H9 (cell line): Measurements from ENCODE around the gene ROBO2. TPM values are rescaled to one million over a fixed set of nuclear protein-coding genes. Genes with fewer than 3 reads are reported as not detected.

ENCODE experiments used
- DNase-seq: peaks from one replicate; pipeline ENCODE4 v3.0.0-alpha.2; 2017
- H2AFZ ChIP-seq: one replicate; pipeline ENCODE4 v1.6.1; 2013; ENCODE audit warnings: mild to moderate bottlenecking, low read length, control low read depth, moderate library complexity
- H2AK5ac ChIP-seq: 2 replicates; pipeline ENCODE4 v1.6.1; 2013; ENCODE audit warnings: low read length, control low read depth, mixed read lengths; ENCODE audit not compliant: insufficient read length
- H2BK120ac ChIP-seq: one replicate; pipeline ENCODE4 v1.6.1; 2013; ENCODE audit warnings: low read depth, mild to moderate bottlenecking, low read length, control low read depth, inconsistent platforms; ENCODE audit not compliant: poor library complexity, severe bottlenecking
- H2BK12ac ChIP-seq: 2 replicates; pipeline ENCODE4 v1.6.1; 2013; ENCODE audit warnings: low read length, control low read depth, mixed read lengths, low read depth; ENCODE audit not compliant: insufficient read length
- H2BK15ac ChIP-seq: 2 replicates; pipeline ENCODE4 v1.6.1; 2013; ENCODE audit warnings: low read depth, low read length, control low read depth
- H2BK20ac ChIP-seq: one replicate; pipeline ENCODE4 v1.6.1; 2013; ENCODE audit warnings: low read depth, mild to moderate bottlenecking, low read length, control low read depth, inconsistent platforms; ENCODE audit not compliant: poor library complexity, severe bottlenecking
- H2BK5ac ChIP-seq: 2 replicates; pipeline ENCODE4 v1.6.1; 2013; ENCODE audit warnings: low read length, control low read depth, mixed read lengths; ENCODE audit not compliant: insufficient read length
- H3K14ac ChIP-seq: 2 replicates; pipeline ENCODE4 v1.6.1; 2013; ENCODE audit warnings: low read length, control low read depth; ENCODE audit not compliant: insufficient read depth
- H3K18ac ChIP-seq: 2 replicates; pipeline ENCODE4 v1.6.1; 2013; ENCODE audit warnings: low read depth, mild to moderate bottlenecking, mixed read lengths, low read length, control low read depth; ENCODE audit not compliant: insufficient read length
- H3K23ac ChIP-seq: 2 replicates; pipeline ENCODE4 v1.6.1; 2013; ENCODE audit warnings: low read length, control low read depth, mixed read lengths, low read depth; ENCODE audit not compliant: insufficient read length
- H3K23me2 ChIP-seq: 2 replicates; pipeline ENCODE4 v1.6.1; 2013; ENCODE audit warnings: low read depth, mild to moderate bottlenecking, mixed read lengths, low read length, control low read depth; ENCODE audit not compliant: insufficient read length, poor library complexity, severe bottlenecking
- H3K27ac ChIP-seq: 2 replicates; pipeline ENCODE4 v1.5.1; 2013; ENCODE audit warnings: low read length, control low read depth, mixed read lengths, low read depth; ENCODE audit not compliant: insufficient read length
- H3K27me3 ChIP-seq: 2 replicates; pipeline ENCODE4 v1.6.1; 2013; ENCODE audit warnings: low read length, control low read depth, inconsistent platforms; ENCODE audit not compliant: insufficient read depth
- H3K4ac ChIP-seq: 2 replicates; pipeline ENCODE4 v1.6.1; 2013; ENCODE audit warnings: low read depth, mild to moderate bottlenecking, control low read depth, inconsistent platforms, low read length, moderate library complexity
- H3K4me1 ChIP-seq: 2 replicates; pipeline ENCODE4 v1.6.1; 2013; ENCODE audit warnings: low read length, control low read depth, inconsistent platforms; ENCODE audit not compliant: insufficient read depth
- H3K4me2 ChIP-seq: 2 replicates; pipeline ENCODE4 v1.6.1; 2013; ENCODE audit warnings: low read length, control low read depth, mixed read lengths; ENCODE audit not compliant: insufficient read length, insufficient read depth
- H3K56ac ChIP-seq: 2 replicates; pipeline ENCODE4 v1.6.1; 2013; ENCODE audit warnings: low read depth, mild to moderate bottlenecking, mixed read lengths, low read length, control low read depth; ENCODE audit not compliant: insufficient read length
- H3K79me1 ChIP-seq: 2 replicates; pipeline ENCODE4 v1.6.1; 2013; ENCODE audit warnings: low read depth, mild to moderate bottlenecking, moderate library complexity, low read length, control low read depth, inconsistent platforms; ENCODE audit not compliant: insufficient read depth, poor library complexity, severe bottlenecking
- H3K79me2 ChIP-seq: 2 replicates; pipeline ENCODE4 v1.6.1; 2013; ENCODE audit warnings: low read length, control low read depth, inconsistent platforms; ENCODE audit not compliant: insufficient read depth
- H3K9ac ChIP-seq: 2 replicates; pipeline ENCODE4 v1.6.1; 2013; ENCODE audit warnings: low read length, control low read depth, mixed read lengths; ENCODE audit not compliant: insufficient read length; ENCODE audit errors: extremely low read depth
- H3K9me3 ChIP-seq: one replicate; pipeline ENCODE4 v1.6.1; 2013; ENCODE audit warnings: low read depth, low read length, inconsistent platforms; ENCODE audit not compliant: control insufficient read depth
- H3T11ph ChIP-seq: one replicate; pipeline ENCODE4 v1.6.1; 2013; ENCODE audit warnings: mild to moderate bottlenecking, low read length, control low read depth, inconsistent platforms
- H4K20me1 ChIP-seq: one replicate; pipeline ENCODE4 v1.6.1; 2013; ENCODE audit not compliant: control insufficient read depth, insufficient read length, insufficient read depth
- H4K5ac ChIP-seq: 2 replicates; pipeline ENCODE4 v1.6.1; 2013; ENCODE audit warnings: low read depth, mild to moderate bottlenecking, mixed read lengths, low read length, control low read depth; ENCODE audit not compliant: insufficient read length
- H4K8ac ChIP-seq: replicated peaks from 2 replicates; pipeline ENCODE4 v1.6.1; 2013; ENCODE audit warnings: low read length, control low read depth, mixed read lengths, low read depth; ENCODE audit not compliant: insufficient read length
- H4K91ac ChIP-seq: 2 replicates; pipeline ENCODE4 v1.6.1; 2013; ENCODE audit warnings: low read depth, mild to moderate bottlenecking, moderate library complexity, mixed read lengths, low read length, control low read depth; ENCODE audit not compliant: insufficient read length
- H3K27ac Mint-ChIP-seq, 3 experiments: 2 replicates in 2 of 3; 3 replicates in 1 of 3; pipeline ENCODE4 v1.8.0; 2020 to 2021; ENCODE audit warnings: mixed read lengths in 3 of 3, mild to moderate bottlenecking in 1 of 3, moderate library complexity in 1 of 3
- H3K27me3 Mint-ChIP-seq: 2 replicates; pipeline ENCODE4 v1.8.0; 2021; ENCODE audit warnings: low read depth, mild to moderate bottlenecking, moderate library complexity, mixed read lengths
- H3K36me3 Mint-ChIP-seq, 3 experiments: 2 replicates in 2 of 3; 3 replicates in 1 of 3; pipeline ENCODE4 v1.8.0; 2020 to 2021; ENCODE audit warnings: low read depth in 3 of 3, mixed read lengths in 3 of 3; ENCODE audit not compliant: insufficient read depth in 1 of 3
- H3K4me1 Mint-ChIP-seq, 2 experiments: 2 replicates each; pipeline ENCODE4 v1.8.0; 2020; ENCODE audit warnings: mixed read lengths in 2 of 2
- H3K4me3 Mint-ChIP-seq, 2 experiments: 2 replicates in 1 of 2; 3 replicates in 1 of 2; pipeline ENCODE4 v1.8.0; 2020 to 2021; ENCODE audit warnings: mild to moderate bottlenecking in 2 of 2, mixed read lengths in 2 of 2, moderate library complexity in 1 of 2
- H3K9me3 Mint-ChIP-seq, 2 experiments: 2 replicates in 1 of 2; 3 replicates in 1 of 2; pipeline ENCODE4 v1.8.0; 2020; ENCODE audit warnings: mild to moderate bottlenecking in 2 of 2, mixed read lengths in 2 of 2, moderate library complexity in 1 of 2
- CTCF ChIP-seq: fragments of 200-600 bp; sonication (generic); conservative IDR thresholded peaks from 3 replicates; pipeline ENCODE4 v1.8.0; 2021; ENCODE audit warnings: antibody characterized with exemption, mild to moderate bottlenecking
- WGBS: extraction: QIAGEN DNeasy Blood & Tissue Kit; methylation state at CpG from one replicate; pipeline ENCODE4 v1.1.7; 2013; ENCODE audit warnings: missing lambda C conversion rate, low lambda C conversion rate, mixed read lengths; ENCODE audit not compliant: insufficient read length; ENCODE audit errors: extremely low coverage; 5-methylcytosine and 5-hydroxymethylcytosine counted together
- total RNA-seq: library from RNA; stranded (reverse); gene quantifications from 2 replicates; pipeline ENCODE4 v1.2.1, GENCODE V29; 2021

Gene ROBO2
- total RNA-seq, 1 experiment from 2014 or later: 2.3 TPM

GRCh38 chr3:77086408-77086807 lies 46.5 kb downstream of the ROBO2 start:
- Mint-ChIP-seq H3K36me3 (no peaks in the 10 kb centered on the region), H3K4me1 (peaks cover 4 to 5% of the 10 kb centered on the region in 2 experiments), H3K9me3 (no peaks in the 10 kb centered on the region), H3K27me3 (no peaks in the 10 kb centered on the region), H3K27ac (no peak overlapping the region), H3K4me3 (no peak overlapping the region)
- Histone ChIP-seq H2BK15ac (no peak overlapping the region), H3K14ac (no peak overlapping the region), H4K8ac (no peak overlapping the region), H4K20me1 (no peaks in the 10 kb centered on the region), H3K23me2 (no peaks in the 10 kb centered on the region), H3K79me1 (no peaks in the 10 kb centered on the region), H3K4me1 (peaks cover under 1% of the 10 kb centered on the region; the same call in 1 of the 2 replicates), H3T11ph (no peak overlapping the region), H3K9ac (no peak overlapping the region), H2BK5ac (no peak overlapping the region), H2AFZ (no peak overlapping the region), H4K5ac (no peak overlapping the region), H3K27ac (no peak overlapping the region), H3K27me3 (no peaks in the 10 kb centered on the region), H3K18ac (no peak overlapping the region), H3K4ac (no peak overlapping the region), H2BK120ac (no peak overlapping the region), H2AK5ac (no peak overlapping the region), H2BK12ac (no peak overlapping the region), H4K91ac (no peak overlapping the region), H3K9me3 (no peaks in the 10 kb centered on the region), H3K4me2 (no peak overlapping the region), H3K79me2 (no peaks in the 10 kb centered on the region), H3K23ac (no peak overlapping the region), H3K56ac (no peak overlapping the region), H2BK20ac (no peak overlapping the region)
- 100% methylated on average over 1 of the region's 6 CpGs for WGBS
- no peak; the same call in 1 of the 3 replicates for TF ChIP-seq CTCF
- DNase-seq: no peak
